H9 (cell line): ENCODE measurements around the gene SERINC1. TPM values are rescaled to one million over a fixed set of nuclear protein-coding genes. Genes with fewer than 3 reads are reported as not detected.

Experiments
- DNase-seq: peaks from one replicate; pipeline ENCODE4 v3.0.0-alpha.2; 2017
- H2AFZ ChIP-seq: one replicate; pipeline ENCODE4 v1.6.1; 2013; ENCODE audit warnings: mild to moderate bottlenecking, low read length, control low read depth, moderate library complexity
- H2AK5ac ChIP-seq: 2 replicates; pipeline ENCODE4 v1.6.1; 2013; ENCODE audit warnings: low read length, control low read depth, mixed read lengths; ENCODE audit not compliant: insufficient read length
- H2BK120ac ChIP-seq: one replicate; pipeline ENCODE4 v1.6.1; 2013; ENCODE audit warnings: low read depth, mild to moderate bottlenecking, low read length, control low read depth, inconsistent platforms; ENCODE audit not compliant: poor library complexity, severe bottlenecking
- H2BK12ac ChIP-seq: 2 replicates; pipeline ENCODE4 v1.6.1; 2013; ENCODE audit warnings: low read length, control low read depth, mixed read lengths, low read depth; ENCODE audit not compliant: insufficient read length
- H2BK15ac ChIP-seq: 2 replicates; pipeline ENCODE4 v1.6.1; 2013; ENCODE audit warnings: low read depth, low read length, control low read depth
- H2BK20ac ChIP-seq: one replicate; pipeline ENCODE4 v1.6.1; 2013; ENCODE audit warnings: low read depth, mild to moderate bottlenecking, low read length, control low read depth, inconsistent platforms; ENCODE audit not compliant: poor library complexity, severe bottlenecking
- H2BK5ac ChIP-seq: 2 replicates; pipeline ENCODE4 v1.6.1; 2013; ENCODE audit warnings: low read length, control low read depth, mixed read lengths; ENCODE audit not compliant: insufficient read length
- H3K14ac ChIP-seq: 2 replicates; pipeline ENCODE4 v1.6.1; 2013; ENCODE audit warnings: low read length, control low read depth; ENCODE audit not compliant: insufficient read depth
- H3K18ac ChIP-seq: 2 replicates; pipeline ENCODE4 v1.6.1; 2013; ENCODE audit warnings: low read depth, mild to moderate bottlenecking, mixed read lengths, low read length, control low read depth; ENCODE audit not compliant: insufficient read length
- H3K23ac ChIP-seq: 2 replicates; pipeline ENCODE4 v1.6.1; 2013; ENCODE audit warnings: low read length, control low read depth, mixed read lengths, low read depth; ENCODE audit not compliant: insufficient read length
- H3K23me2 ChIP-seq: 2 replicates; pipeline ENCODE4 v1.6.1; 2013; ENCODE audit warnings: low read depth, mild to moderate bottlenecking, mixed read lengths, low read length, control low read depth; ENCODE audit not compliant: insufficient read length, poor library complexity, severe bottlenecking
- H3K27ac ChIP-seq: 2 replicates; pipeline ENCODE4 v1.5.1; 2013; ENCODE audit warnings: low read length, control low read depth, mixed read lengths, low read depth; ENCODE audit not compliant: insufficient read length
- H3K27me3 ChIP-seq: 2 replicates; pipeline ENCODE4 v1.6.1; 2013; ENCODE audit warnings: low read length, control low read depth, inconsistent platforms; ENCODE audit not compliant: insufficient read depth
- H3K4ac ChIP-seq: 2 replicates; pipeline ENCODE4 v1.6.1; 2013; ENCODE audit warnings: low read depth, mild to moderate bottlenecking, control low read depth, inconsistent platforms, low read length, moderate library complexity
- H3K4me1 ChIP-seq: 2 replicates; pipeline ENCODE4 v1.6.1; 2013; ENCODE audit warnings: low read length, control low read depth, inconsistent platforms; ENCODE audit not compliant: insufficient read depth
- H3K4me2 ChIP-seq: 2 replicates; pipeline ENCODE4 v1.6.1; 2013; ENCODE audit warnings: low read length, control low read depth, mixed read lengths; ENCODE audit not compliant: insufficient read length, insufficient read depth
- H3K56ac ChIP-seq: 2 replicates; pipeline ENCODE4 v1.6.1; 2013; ENCODE audit warnings: low read depth, mild to moderate bottlenecking, mixed read lengths, low read length, control low read depth; ENCODE audit not compliant: insufficient read length
- H3K79me1 ChIP-seq: 2 replicates; pipeline ENCODE4 v1.6.1; 2013; ENCODE audit warnings: low read depth, mild to moderate bottlenecking, moderate library complexity, low read length, control low read depth, inconsistent platforms; ENCODE audit not compliant: insufficient read depth, poor library complexity, severe bottlenecking
- H3K79me2 ChIP-seq: 2 replicates; pipeline ENCODE4 v1.6.1; 2013; ENCODE audit warnings: low read length, control low read depth, inconsistent platforms; ENCODE audit not compliant: insufficient read depth
- H3K9ac ChIP-seq: 2 replicates; pipeline ENCODE4 v1.6.1; 2013; ENCODE audit warnings: low read length, control low read depth, mixed read lengths; ENCODE audit not compliant: insufficient read length; ENCODE audit errors: extremely low read depth
- H3K9me3 ChIP-seq: one replicate; pipeline ENCODE4 v1.6.1; 2013; ENCODE audit warnings: low read depth, low read length, inconsistent platforms; ENCODE audit not compliant: control insufficient read depth
- H3T11ph ChIP-seq: one replicate; pipeline ENCODE4 v1.6.1; 2013; ENCODE audit warnings: mild to moderate bottlenecking, low read length, control low read depth, inconsistent platforms
- H4K20me1 ChIP-seq: one replicate; pipeline ENCODE4 v1.6.1; 2013; ENCODE audit not compliant: control insufficient read depth, insufficient read length, insufficient read depth
- H4K5ac ChIP-seq: 2 replicates; pipeline ENCODE4 v1.6.1; 2013; ENCODE audit warnings: low read depth, mild to moderate bottlenecking, mixed read lengths, low read length, control low read depth; ENCODE audit not compliant: insufficient read length
- H4K8ac ChIP-seq: replicated peaks from 2 replicates; pipeline ENCODE4 v1.6.1; 2013; ENCODE audit warnings: low read length, control low read depth, mixed read lengths, low read depth; ENCODE audit not compliant: insufficient read length
- H4K91ac ChIP-seq: 2 replicates; pipeline ENCODE4 v1.6.1; 2013; ENCODE audit warnings: low read depth, mild to moderate bottlenecking, moderate library complexity, mixed read lengths, low read length, control low read depth; ENCODE audit not compliant: insufficient read length
- H3K27ac Mint-ChIP-seq, 3 experiments: 2 replicates in 2 of 3; 3 replicates in 1 of 3; pipeline ENCODE4 v1.8.0; 2020 to 2021; ENCODE audit warnings: mixed read lengths in 3 of 3, mild to moderate bottlenecking in 1 of 3, moderate library complexity in 1 of 3
- H3K27me3 Mint-ChIP-seq: 2 replicates; pipeline ENCODE4 v1.8.0; 2021; ENCODE audit warnings: low read depth, mild to moderate bottlenecking, moderate library complexity, mixed read lengths
- H3K36me3 Mint-ChIP-seq, 3 experiments: 2 replicates in 2 of 3; 3 replicates in 1 of 3; pipeline ENCODE4 v1.8.0; 2020 to 2021; ENCODE audit warnings: low read depth in 3 of 3, mixed read lengths in 3 of 3; ENCODE audit not compliant: insufficient read depth in 1 of 3
- H3K4me1 Mint-ChIP-seq, 2 experiments: 2 replicates each; pipeline ENCODE4 v1.8.0; 2020; ENCODE audit warnings: mixed read lengths in 2 of 2
- H3K4me3 Mint-ChIP-seq, 2 experiments: 2 replicates in 1 of 2; 3 replicates in 1 of 2; pipeline ENCODE4 v1.8.0; 2020 to 2021; ENCODE audit warnings: mild to moderate bottlenecking in 2 of 2, mixed read lengths in 2 of 2, moderate library complexity in 1 of 2
- H3K9me3 Mint-ChIP-seq, 2 experiments: 2 replicates in 1 of 2; 3 replicates in 1 of 2; pipeline ENCODE4 v1.8.0; 2020; ENCODE audit warnings: mild to moderate bottlenecking in 2 of 2, mixed read lengths in 2 of 2, moderate library complexity in 1 of 2
- CTCF ChIP-seq: fragments of 200-600 bp; sonication (generic); conservative IDR thresholded peaks from 3 replicates; pipeline ENCODE4 v1.8.0; 2021; ENCODE audit warnings: antibody characterized with exemption, mild to moderate bottlenecking
- WGBS: extraction: QIAGEN DNeasy Blood & Tissue Kit; methylation state at CpG from one replicate; pipeline ENCODE4 v1.1.7; 2013; ENCODE audit warnings: missing lambda C conversion rate, low lambda C conversion rate, mixed read lengths; ENCODE audit not compliant: insufficient read length; ENCODE audit errors: extremely low coverage; 5-methylcytosine and 5-hydroxymethylcytosine counted together
- total RNA-seq: library from RNA; stranded (reverse); gene quantifications from 2 replicates; pipeline ENCODE4 v1.2.1, GENCODE V29; 2021

SERINC1 gene
- total RNA-seq, 1 experiment from 2014 or later, result 48.4 TPM

- no peak for TF ChIP-seq CTCF
- H3K9ac ChIP-seq, result no peak overlapping the region
- H3K4me1 ChIP-seq, result peaks cover 2% of the 10 kb centered on the region
- no peak overlapping the region for H3K23ac ChIP-seq
- H3K23me2 ChIP-seq, result no peaks in the 10 kb centered on the region
- no peaks in the 10 kb centered on the region for H4K20me1 ChIP-seq
- no peak overlapping the region for H4K91ac ChIP-seq
- peaks cover 4% of the 10 kb centered on the region; the same call in 1 of the 2 replicates for H3K79me2 ChIP-seq
- H2AK5ac ChIP-seq, result no peak overlapping the region
- H2BK20ac ChIP-seq, result no peak overlapping the region
- Mint-ChIP-seq H3K27ac (no peak overlapping the region), H3K4me3 (no peak overlapping the region), H3K27me3 (peaks cover 3% of the 10 kb centered on the region; the same call in 1 of the 2 replicates), H3K36me3 (no peaks in the 10 kb centered on the region; a peak in 1 of 7 replicates), H3K4me1 (peaks cover 22 to 29% of the 10 kb centered on the region in 2 experiments), H3K9me3 (no peaks in the 10 kb centered on the region)
- H3K9me3 ChIP-seq, result no peaks in the 10 kb centered on the region
- H4K5ac ChIP-seq, result no peak overlapping the region
- no peak overlapping the region for H3K18ac ChIP-seq
- H3K4me2 ChIP-seq, result no peak overlapping the region
- no peak overlapping the region for H4K8ac ChIP-seq
- H3K27me3 ChIP-seq, result no peaks in the 10 kb centered on the region
- no peak for DNase-seq
- no peak overlapping the region for H3K27ac ChIP-seq
- no peak overlapping the region for H3T11ph ChIP-seq
- WGBS, result no CpG with 5 or more reads among the region's 2 CpGs
- H3K56ac ChIP-seq, result no peak overlapping the region
- peaks cover 5% of the 10 kb centered on the region for H3K79me1 ChIP-seq
- H2BK15ac ChIP-seq, result no peak overlapping the region
- no peak overlapping the region for H2AFZ ChIP-seq
- no peak overlapping the region for H2BK120ac ChIP-seq
- no peak overlapping the region for H3K14ac ChIP-seq
- no peak overlapping the region for H3K4ac ChIP-seq
- H2BK5ac ChIP-seq, result no peak overlapping the region
- H2BK12ac ChIP-seq, result no peak overlapping the region
Observed at GRCh38 chr6:122404444-122404843, 67.2 kb downstream of the SERINC1 start.
